HUES64 (cell line): ENCODE measurements around the gene SLC25A52. TPM values are rescaled to one million over a fixed set of nuclear protein-coding genes. Genes with fewer than 3 reads are reported as not detected.
A peak's percentile ranks its signal among the peaks of the same experiment; 100 is the strongest.
"Not testable (repeated sequence)": the region's sequence is repeated elsewhere in the genome, so short reads cannot be mapped to it uniquely, and the experiment has no call there.

Experiments
- H3K27ac ChIP-seq: 2 replicates; pipeline ENCODE4 v1.7.0; 2013; ENCODE audit warnings: low read depth, low read length, inconsistent platforms
- H3K27me3 ChIP-seq: 2 replicates; pipeline ENCODE4 v1.6.1; 2013; ENCODE audit warnings: mild to moderate bottlenecking, low read length; ENCODE audit not compliant: insufficient read depth
- H3K36me3 ChIP-seq: 2 replicates; pipeline ENCODE4 v1.6.1; 2013; ENCODE audit warnings: mild to moderate bottlenecking, low read length; ENCODE audit not compliant: insufficient read depth
- H3K4me1 ChIP-seq: 2 replicates; pipeline ENCODE4 v1.6.1; 2013; ENCODE audit warnings: mild to moderate bottlenecking, low read length, moderate library complexity; ENCODE audit not compliant: insufficient read depth
- H3K4me3 ChIP-seq: 2 replicates; pipeline ENCODE4 v1.5.1; 2013; ENCODE audit warnings: mild to moderate bottlenecking, low read length, moderate library complexity
- H3K9ac ChIP-seq: 2 replicates; pipeline ENCODE4 v1.6.1; 2013; ENCODE audit warnings: mild to moderate bottlenecking, low read depth, low read length
- H3K9me3 ChIP-seq: 2 replicates; pipeline ENCODE4 v1.6.1; 2013; ENCODE audit warnings: low read depth, low read length; ENCODE audit not compliant: insufficient read depth
- WGBS: fragments of 150-250, 120-280 bp; methylation state at CpG from one replicate; pipeline ENCODE4 v1.1.7; 2013; ENCODE audit warnings: missing lambda C conversion rate; 5-methylcytosine and 5-hydroxymethylcytosine counted together
- polyA plus RNA-seq, 2 experiments: library from polyadenylated mRNA; stranded (reverse); fragments of 50-300 nt; gene quantifications; one replicate each; pipeline ENCODE4 v1.2.3, GENCODE V29; 2013

Gene SLC25A52
- not detected for polyA plus RNA-seq (2013, experiment 1 of 2)
- not detected for polyA plus RNA-seq (2013, experiment 2 of 2)

DNA sequence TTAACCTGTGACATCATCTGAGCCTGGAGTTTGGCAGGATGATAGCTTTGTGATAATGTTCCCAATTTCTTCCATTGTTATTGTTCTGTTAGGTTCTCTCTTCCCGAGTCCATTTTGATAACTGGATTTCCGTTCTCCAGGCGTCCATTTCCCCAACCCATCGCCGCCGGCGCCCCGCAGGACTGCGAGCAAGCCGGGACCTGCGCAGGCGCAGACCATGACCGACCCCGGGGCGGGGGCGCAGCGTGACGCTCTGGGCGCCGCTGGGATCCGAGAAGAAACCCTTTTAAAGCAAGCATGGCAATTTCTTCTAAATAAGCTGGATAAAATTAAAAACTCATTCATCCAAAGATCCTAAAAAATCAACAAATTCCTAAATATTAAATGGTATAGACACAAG, at the start of gene SLC25A52:
Gene SLC25A52 (minus strand): TSS at position 186 of the 400 bp plus-strand sequence. CDS start 219 bp downstream, outside the sequence.
- 97% methylated on average over 21 of the region's 21 CpGs for WGBS
- Histone ChIP-seq H3K4me1 (no peaks in the 10 kb centered on the region), H3K9me3 (no peaks in the 10 kb centered on the region)

GRCh38 chr18:31809049-31809448, 48.4 kb upstream of the SLC25A52 start:
- Histone ChIP-seq H3K4me1 (peaks cover 18% of the 10 kb centered on the region), H3K9ac (peak overlapping the region; percentile 24; the same call in 1 of the 2 replicates)
- not testable (repeated sequence) for H3K9me3 ChIP-seq, H3K27ac ChIP-seq, H3K4me3 ChIP-seq, H3K27me3 ChIP-seq, H3K36me3 ChIP-seq
- 85% methylated on average over 3 of the region's 4 CpGs for WGBS

More for the DNA sequence above, at the start of gene SLC25A52:
- Histone ChIP-seq H3K27ac (no peak within 1 kb of the TSS), H3K4me3 (no peak within 1 kb of the TSS), H3K36me3 (no peaks in the 10 kb centered on the region), H3K9ac (no peak within 1 kb of the TSS), H3K27me3 (no peaks in the 10 kb centered on the region)

DNA sequence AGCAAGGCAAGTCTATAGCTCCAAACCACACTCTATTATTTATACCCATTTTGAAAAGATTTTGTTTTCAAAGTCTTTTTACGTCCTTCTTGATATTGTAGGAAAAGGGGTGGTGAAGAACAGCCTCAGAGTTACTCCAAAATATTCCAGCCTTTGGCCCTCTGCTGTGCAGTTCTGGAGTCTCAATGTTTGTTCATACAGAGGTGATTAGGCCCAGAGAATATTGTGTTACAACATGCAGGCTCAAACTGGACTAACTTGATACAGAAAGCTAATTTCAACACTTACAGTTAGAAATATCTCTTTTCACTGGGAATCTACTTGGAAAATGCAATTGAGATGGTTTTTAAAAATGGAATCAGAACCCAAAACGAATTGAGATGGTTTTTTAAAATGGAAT, 40.4 kb upstream of the SLC25A52 start:
- Histone ChIP-seq H3K9ac (no peak overlapping the region), H3K27me3 (no peaks in the 10 kb centered on the region), H3K4me1 (no peaks in the 10 kb centered on the region), H3K4me3 (no peak overlapping the region), H3K36me3 (no peaks in the 10 kb centered on the region), H3K9me3 (no peaks in the 10 kb centered on the region; the same call in 1 of the 2 replicates), H3K27ac (no peak overlapping the region)
- WGBS = 90% methylated on average over 2 of the region's 2 CpGs

GRCh38 chr18:31799257-31799656, 38.6 kb upstream of the SLC25A52 start:
- not testable (repeated sequence) for H3K4me1 ChIP-seq, H3K9me3 ChIP-seq, H3K9ac ChIP-seq, H3K27ac ChIP-seq, H3K36me3 ChIP-seq, H3K4me3 ChIP-seq, H3K27me3 ChIP-seq
- 95% methylated on average over 5 of the region's 5 CpGs for WGBS

- Histone ChIP-seq H3K27ac (no peak overlapping the region), H3K27me3 (no peaks in the 10 kb centered on the region), H3K36me3 (no peaks in the 10 kb centered on the region), H3K4me1 (no peaks in the 10 kb centered on the region), H3K9me3 (no peaks in the 10 kb centered on the region), H3K9ac (no peak overlapping the region), H3K4me3 (no peak overlapping the region)
- WGBS = 100% methylated on average over 1 of the region's 2 CpGs
Measured at GRCh38 chr18:31798399-31798798, 37.7 kb upstream of the SLC25A52 start.

DNA sequence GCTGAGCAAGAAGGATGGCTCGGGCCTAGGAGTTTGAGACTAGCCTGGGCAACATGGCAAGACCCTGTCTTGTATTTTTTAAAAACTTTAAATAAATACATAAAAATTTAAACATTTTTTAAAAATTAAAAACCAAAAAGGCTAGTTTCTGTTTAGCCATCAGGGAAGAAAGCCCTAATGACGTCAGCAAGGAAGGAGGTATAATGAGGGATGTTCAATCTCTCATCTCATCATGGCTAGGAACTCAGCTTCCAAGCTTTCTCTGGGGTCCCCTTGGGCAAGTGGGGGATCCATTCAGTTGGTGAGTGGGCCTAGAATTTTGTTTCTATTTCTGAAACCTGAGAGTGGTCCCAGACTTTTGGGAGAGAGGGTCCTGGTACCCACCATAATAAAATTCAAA, 35.1 kb upstream of the SLC25A52 start:
- WGBS = 94% methylated on average over 1 of the region's 2 CpGs
- Histone ChIP-seq H3K4me1 (no peaks in the 10 kb centered on the region), H3K27me3 (no peaks in the 10 kb centered on the region), H3K4me3 (no peak overlapping the region), H3K27ac (no peak overlapping the region), H3K9ac (no peak overlapping the region), H3K36me3 (no peaks in the 10 kb centered on the region), H3K9me3 (no peaks in the 10 kb centered on the region)

DNA sequence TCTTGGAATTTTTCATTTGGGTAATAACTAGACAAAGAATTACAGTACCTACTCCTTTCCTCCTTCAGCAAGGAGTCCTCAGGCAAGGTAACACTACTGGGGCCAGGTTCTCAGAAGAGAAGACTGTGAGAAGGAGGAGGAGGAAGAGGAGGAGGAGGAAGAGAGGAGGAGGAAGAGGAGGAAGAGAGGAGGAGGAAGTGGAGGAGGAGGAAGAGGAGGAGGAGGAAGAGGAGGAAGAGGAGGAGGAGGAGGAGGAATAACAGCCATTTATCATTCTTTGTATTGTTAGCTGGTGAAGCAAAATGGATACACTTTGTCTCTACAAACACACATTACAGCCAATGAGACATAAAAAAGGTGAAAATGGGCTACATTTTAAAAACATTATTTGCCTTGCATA, 32.9 kb upstream of the SLC25A52 start:
- H3K4me1 ChIP-seq = no peaks in the 10 kb centered on the region
- no peak overlapping the region for H3K27ac ChIP-seq
- no peak overlapping the region for H3K9ac ChIP-seq
- H3K9me3 ChIP-seq = no peaks in the 10 kb centered on the region
- H3K4me3 ChIP-seq = no peak overlapping the region
- H3K36me3 ChIP-seq = no peaks in the 10 kb centered on the region
- no peaks in the 10 kb centered on the region for H3K27me3 ChIP-seq

DNA sequence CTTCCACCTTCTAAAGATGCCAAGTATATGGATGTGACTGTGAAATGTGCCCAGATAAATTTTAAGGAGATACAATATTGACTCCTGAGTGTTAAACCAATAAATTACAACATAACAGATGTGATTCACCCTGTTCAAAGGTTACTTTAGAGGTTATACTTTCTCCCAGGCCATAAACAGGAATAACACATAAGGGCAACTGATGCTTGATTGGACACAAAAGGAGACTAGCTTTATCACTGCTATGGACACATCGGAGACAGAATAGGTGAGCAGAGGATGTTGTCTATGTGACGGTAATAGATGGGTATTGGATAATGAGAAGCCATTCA, 31.9 kb upstream of the SLC25A52 start:
- H3K36me3 ChIP-seq = no peaks in the 10 kb centered on the region
- H3K9me3 ChIP-seq = no peaks in the 10 kb centered on the region
- H3K4me3 ChIP-seq = no peak overlapping the region
- H3K9ac ChIP-seq = no peak overlapping the region
- no peaks in the 10 kb centered on the region for H3K4me1 ChIP-seq
- no peak overlapping the region for H3K27ac ChIP-seq
- H3K27me3 ChIP-seq = no peaks in the 10 kb centered on the region
- 97% methylated on average over 2 of the region's 2 CpGs for WGBS

DNA sequence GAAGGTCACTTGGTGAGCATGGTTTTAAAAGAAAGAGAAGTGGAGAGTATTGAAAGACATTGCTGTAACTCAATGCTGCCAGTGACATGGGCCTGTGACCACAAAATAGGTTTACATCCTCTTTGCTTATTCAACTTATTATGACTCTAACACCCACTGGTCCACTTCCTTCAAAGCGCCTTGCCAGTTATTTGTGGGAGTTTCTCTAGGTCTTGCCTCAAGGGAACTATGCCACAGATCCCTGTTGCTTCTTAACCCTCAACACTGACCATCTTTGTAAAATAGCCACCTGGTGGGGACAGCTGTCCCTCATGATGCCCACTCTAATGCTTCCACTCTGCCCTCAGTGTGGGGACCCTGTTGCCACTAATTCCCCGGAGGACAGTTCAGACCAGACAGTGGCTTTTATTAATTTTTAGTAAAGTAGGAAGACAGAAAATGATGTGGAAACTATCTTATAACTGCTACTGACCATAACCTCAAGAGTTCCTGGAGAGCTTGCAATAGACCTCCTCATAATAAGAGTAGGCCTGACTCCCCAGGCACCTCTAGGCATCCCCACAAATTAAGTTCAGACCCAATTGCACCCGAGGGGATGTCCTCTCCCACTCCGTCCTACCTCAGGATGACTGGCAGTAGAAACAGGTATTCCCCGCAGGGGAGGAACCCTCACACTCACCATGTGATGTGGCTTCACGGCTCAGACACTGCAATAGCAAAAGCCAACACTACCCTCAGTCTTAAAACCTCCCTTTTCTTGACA, 31.3 kb upstream of the SLC25A52 start:
- no peaks in the 10 kb centered on the region for H3K36me3 ChIP-seq
- 94% methylated on average over 5 of the region's 6 CpGs for WGBS
- H3K4me3 ChIP-seq = no peak overlapping the region
- H3K9ac ChIP-seq = no peak overlapping the region
- no peaks in the 10 kb centered on the region for H3K27me3 ChIP-seq
- H3K4me1 ChIP-seq = no peaks in the 10 kb centered on the region
- H3K27ac ChIP-seq = no peak overlapping the region
- H3K9me3 ChIP-seq = no peaks in the 10 kb centered on the region

DNA sequence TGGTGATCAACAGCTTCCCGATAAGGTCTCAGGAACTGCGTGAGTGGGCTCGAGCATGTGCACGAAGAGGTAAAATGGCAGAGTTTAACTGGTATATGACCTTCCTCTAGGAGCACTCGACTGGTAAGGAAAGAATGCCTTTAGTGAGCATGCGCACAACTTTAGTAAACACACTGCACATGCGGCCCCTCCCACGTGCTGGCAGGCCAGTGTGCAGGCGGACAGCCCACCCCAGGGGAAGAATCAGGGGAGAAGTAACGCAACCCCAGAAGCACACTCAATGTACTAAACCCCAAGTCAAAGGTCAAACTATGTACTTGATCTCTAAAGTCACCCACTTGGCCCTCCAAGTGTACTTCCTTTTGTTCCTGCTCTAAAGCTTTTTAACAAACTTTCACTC, 28.7 kb upstream of the SLC25A52 start:
- no peaks in the 10 kb centered on the region for H3K36me3 ChIP-seq
- H3K9me3 ChIP-seq = no peaks in the 10 kb centered on the region
- no peaks in the 10 kb centered on the region for H3K4me1 ChIP-seq
- WGBS = 91% methylated on average over 10 of the region's 10 CpGs
- H3K27ac ChIP-seq = no peak overlapping the region
- H3K4me3 ChIP-seq = no peak overlapping the region
- H3K27me3 ChIP-seq = no peaks in the 10 kb centered on the region
- no peak overlapping the region for H3K9ac ChIP-seq

- 95% methylated on average over 3 of the region's 3 CpGs for WGBS
Measured at GRCh38 chr18:31783059-31783458, 22.4 kb upstream of the SLC25A52 start.

More at GRCh38 chr18:31783059-31783458, 22.4 kb upstream of the SLC25A52 start:
- peaks cover 17% of the 10 kb centered on the region for H3K9me3 ChIP-seq
- H3K27ac ChIP-seq = no peak overlapping the region
- no peaks in the 10 kb centered on the region for H3K36me3 ChIP-seq
- H3K4me1 ChIP-seq = no peaks in the 10 kb centered on the region
- H3K4me3 ChIP-seq = no peak overlapping the region
- no peak overlapping the region for H3K9ac ChIP-seq
- H3K27me3 ChIP-seq = no peaks in the 10 kb centered on the region
